CD4-positive, alpha-beta T cell treated with Interleukin-6 for 4 hours (primary cell): ENCODE results near the gene NKX2-2.

Experiments
- DNase-seq: peaks from one replicate; pipeline ENCODE4 v3.0.0-alpha.2; 2020; ENCODE audit warnings: mixed read lengths

The NKX2-2 gene

DNA sequence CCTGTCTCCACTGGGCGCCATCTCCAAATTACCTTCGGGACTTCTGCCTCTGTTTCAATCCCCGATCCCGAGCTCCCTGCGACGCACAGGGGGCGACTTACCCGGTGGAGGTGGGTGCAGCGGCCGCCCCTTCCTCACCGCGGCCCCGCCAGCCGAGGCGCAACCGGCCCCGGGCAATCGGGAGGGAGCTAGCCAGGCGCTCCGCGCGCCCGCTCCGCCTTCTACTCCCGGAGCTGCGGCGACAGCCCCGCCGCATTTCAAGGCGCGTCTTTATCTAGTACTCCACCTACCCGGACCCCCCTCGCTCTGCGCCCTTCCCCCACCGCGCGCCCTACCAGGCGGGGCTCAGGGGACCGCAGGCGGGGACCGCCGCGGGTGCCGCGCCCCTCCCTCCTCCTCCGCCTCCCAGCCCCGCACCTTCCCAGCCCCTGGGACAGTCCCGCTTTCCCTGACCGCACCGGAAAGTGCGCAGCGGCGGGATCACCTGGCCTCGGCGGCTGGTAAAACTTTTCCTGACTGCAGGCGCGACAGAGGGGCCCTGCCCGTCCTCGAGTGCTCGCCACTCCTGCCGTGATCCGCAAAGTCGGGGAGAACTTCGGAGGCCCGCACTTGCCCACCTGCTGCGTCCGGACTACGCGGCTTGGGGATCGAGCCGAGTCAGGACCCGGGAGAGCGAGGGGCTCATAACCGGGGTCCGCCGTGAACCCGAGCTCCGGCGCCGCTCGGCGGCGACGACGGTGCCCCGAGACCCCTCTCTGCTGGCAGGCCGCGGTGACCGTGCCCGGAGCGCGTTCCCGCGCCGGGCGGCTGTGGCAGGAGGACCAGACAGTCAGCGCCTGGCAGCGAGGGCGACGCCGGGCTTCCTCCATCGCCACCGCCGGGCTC, 8.0 kb upstream of the NKX2-2 start:
- DNase-seq = no peak

DNA sequence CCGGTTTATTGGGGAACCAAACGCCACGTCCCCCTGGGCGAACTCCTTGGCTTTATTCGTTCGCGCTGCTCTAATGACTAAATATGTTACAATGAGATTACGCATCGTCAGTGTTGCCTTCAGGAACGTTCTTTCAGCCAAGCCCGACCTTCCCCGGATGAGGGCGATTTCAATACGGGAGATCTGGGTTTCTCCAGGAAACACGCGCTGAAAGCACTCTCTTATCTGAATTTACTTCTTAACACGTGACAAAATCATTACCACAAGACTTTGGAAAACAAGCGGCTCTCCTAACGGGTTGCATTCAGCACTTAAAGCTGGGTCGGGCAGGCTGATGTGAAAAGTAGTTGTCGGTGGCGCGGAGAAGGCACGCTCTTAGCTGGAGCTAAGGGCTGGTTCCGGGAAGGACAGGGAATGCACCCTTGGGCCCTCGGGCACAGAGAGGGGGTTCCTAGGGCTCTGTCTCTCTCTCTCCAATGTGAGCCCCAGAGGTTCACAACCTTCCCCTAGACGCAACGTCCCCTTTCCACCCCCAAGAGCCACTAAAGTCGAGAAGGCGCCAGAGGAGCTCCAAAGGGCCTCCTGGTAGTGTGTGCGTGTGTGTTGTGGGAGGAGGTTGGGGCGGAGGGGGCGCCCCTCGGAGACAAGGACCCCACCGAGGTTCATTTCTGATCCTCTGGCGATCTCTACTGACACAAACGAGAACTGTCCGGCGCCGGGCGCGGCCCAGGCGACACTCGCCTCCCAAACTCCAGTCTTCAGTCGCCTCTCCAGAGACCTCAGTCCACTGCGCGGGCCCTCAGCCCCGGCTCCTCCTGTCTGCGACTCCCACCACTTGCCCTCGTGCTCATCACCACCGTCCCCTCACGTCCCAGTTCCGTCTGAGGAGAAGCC, 7.1 kb upstream of the NKX2-2 start:
- DNase-seq = no peak

DNA sequence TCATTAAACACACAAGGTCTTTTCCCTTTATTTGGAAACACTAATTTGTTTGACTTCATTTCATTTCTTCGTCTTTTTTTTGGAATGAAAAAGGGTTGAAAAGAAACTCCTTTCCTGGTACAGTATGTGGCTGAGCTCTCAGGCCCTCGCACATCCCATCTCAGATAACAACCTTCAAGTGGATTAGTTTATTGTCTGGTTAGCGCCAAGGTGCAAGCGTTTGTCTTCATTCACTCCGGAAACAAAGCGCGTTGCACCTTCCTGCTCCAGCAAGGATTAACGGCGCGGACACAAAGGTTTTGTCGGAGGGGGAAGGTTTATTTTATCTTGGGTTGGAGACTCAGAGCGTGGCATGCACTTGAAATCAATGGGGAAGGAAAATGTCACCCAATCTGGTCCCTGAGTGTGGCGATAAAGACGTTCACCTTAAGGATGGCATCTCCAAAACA, 5.3 kb upstream of the NKX2-2 start:
- DNase-seq = no peak

DNA sequence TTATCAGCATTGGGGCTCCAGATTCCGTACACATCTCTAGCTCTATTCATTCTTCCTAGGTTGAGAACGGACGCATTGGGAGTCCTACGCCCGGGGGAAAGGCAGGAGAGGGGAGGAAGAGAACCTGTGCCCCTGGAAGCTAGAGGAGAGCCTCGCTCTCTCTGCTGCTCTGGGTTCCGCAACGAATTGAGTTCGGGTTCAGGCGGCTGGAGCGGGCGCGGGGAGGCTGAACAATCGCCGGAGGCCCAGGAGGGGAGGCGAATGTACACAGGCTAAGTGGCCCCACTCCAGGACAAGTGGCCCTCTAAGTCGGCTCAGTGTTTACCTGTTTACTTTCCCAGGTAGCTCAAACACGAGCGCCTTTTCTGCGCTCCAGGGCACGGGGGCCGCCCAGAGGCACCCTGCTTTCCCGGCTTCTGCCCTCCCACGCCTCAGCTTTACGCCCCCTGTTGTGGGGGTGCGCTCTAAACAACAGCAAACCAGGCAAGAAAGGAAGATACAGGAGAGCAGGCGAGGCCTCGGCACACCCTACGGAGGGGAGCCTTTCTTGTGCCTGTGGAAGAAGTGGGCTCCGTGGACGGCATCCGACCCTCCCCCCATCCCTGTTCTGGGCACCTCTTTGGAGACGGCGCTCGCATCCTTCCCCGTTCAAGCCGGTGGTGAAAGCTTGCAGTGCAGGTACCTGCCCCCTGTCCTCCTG, 4.6 kb upstream of the NKX2-2 start:
- no peak for DNase-seq

DNA sequence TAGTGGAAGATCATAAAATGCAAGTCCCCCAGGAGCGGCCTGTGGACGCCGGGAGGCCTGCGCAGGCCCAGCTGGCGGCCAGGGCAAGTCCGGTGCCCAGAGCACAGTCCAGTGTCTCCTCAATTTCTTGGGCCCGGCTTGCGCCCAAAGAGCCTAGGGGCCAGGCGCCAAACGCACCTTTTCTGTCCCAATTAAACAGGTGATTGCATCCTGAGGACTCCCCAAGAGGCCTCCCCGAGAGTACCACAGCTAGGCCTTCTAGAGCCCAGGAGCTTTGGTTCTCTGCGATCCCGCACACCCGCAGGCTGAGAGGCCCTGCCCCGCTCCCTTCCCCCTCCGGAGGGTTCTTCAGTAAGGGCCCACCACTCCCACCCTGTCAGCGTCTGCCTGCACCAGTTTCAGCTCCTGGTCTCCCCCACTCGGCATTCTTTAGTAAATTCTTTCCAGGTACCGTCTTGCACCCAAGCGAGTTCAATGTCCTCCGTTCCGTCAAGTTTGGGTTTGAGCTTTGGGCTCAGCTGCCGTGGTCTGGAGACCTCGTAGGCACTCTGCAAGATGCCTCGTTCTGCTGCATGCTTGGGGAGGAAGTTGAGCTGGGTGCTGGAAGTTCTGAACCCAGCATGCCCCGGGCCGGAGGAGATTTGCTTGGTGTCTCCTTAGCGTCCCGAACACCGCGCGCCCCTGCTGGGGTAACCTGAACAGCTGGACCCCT, 3.9 kb upstream of the NKX2-2 start:
- DNase-seq = no peak

DNA sequence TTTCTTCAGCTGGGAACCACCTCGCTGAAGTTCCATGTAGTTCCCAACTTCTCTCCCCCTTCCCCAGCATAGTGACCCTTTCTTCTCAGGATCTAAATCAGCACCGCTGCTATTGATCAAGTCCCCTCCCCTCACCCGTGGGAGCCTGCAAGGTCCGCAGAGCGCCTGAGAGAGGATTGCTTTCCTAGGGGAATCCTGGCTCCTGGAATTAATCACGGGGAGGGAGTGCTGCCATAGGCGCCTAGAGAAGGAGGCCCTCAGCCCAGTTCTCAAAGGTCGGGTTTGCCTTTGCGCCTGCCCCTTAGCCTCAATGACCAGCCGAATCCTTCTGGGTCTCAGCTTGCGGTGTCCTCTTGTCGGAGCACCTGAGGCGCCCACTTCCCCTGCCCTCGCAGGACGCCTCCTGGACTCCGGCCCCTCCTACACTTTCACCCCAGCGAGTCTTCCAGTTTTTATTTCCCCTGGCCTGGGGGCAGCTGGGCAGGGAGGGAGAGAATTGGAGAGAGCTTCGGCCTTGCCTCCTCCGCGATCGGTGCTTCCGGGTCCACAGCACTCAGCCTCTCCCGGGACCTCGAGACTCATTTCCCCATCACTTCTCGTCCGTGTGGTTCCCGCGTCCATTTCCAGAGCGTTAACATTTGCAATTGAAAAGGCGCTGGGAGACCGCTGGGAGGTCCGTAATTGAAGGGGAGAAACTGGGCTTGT, 3.1 kb upstream of the NKX2-2 start:
- DNase-seq = no peak

DNA sequence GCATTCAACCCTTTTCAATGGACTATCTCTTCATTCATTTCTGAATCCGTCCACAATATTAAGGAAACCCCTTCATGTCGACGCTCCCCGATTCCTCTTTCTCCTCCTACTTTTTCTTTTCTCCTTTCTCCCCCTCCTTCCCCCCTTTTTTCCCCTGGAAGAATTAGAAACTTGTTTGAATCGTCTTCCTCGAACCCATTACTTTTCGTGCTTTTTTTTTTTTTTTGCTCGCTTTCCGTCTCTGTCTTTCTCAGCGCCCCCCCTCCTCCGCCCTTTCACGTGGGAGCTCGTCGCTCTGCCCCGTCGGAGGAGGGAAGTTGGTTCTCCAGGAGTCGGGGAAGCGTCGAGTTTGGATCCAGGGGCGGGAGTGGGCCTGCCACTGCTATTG, 2.3 kb upstream of the NKX2-2 start:
- DNase-seq = no peak

DNA sequence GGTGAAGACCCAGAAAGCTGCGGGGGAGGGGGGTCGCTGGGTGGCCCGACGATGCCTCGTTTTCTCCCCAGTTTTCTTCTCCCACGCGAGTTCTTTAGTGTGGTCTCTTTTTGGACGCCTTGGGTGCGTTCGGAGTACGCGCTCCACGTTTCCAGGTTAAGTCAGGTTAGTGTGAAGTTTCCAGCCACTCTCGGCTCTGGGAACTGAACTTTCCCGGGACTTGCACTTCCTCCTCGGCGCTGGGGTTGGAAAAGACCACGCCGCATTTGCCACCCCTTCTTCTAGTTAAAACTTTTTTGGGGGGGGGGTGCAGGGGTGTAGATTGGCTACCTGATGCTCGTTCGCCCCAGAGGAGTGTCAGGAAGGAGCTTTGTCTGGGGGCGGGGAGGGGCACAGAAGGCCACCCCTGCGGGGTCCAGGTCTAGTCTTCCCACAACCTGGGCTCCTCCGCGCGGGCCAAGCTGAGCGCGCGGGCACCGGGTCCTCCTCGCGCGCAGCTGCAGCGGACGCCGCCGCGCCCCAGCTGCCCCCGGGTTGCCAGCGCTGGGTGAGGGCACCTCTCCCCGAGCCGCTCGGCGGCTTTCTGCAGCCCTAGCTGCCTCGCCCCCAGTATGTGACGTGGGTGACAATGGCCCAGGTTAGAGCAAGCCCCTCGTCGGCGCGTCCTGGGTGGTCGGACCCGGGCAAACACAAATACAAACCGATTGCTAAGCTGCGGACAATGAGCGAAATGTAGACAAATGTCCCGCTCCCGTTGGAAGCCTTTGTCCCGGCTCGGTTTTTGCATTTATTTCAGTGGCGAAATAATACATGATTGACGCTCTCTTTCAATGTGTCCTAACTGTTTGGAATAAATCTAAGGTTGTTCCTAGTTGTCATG, 1.7 kb upstream of the NKX2-2 start:
- no peak for DNase-seq

DNA sequence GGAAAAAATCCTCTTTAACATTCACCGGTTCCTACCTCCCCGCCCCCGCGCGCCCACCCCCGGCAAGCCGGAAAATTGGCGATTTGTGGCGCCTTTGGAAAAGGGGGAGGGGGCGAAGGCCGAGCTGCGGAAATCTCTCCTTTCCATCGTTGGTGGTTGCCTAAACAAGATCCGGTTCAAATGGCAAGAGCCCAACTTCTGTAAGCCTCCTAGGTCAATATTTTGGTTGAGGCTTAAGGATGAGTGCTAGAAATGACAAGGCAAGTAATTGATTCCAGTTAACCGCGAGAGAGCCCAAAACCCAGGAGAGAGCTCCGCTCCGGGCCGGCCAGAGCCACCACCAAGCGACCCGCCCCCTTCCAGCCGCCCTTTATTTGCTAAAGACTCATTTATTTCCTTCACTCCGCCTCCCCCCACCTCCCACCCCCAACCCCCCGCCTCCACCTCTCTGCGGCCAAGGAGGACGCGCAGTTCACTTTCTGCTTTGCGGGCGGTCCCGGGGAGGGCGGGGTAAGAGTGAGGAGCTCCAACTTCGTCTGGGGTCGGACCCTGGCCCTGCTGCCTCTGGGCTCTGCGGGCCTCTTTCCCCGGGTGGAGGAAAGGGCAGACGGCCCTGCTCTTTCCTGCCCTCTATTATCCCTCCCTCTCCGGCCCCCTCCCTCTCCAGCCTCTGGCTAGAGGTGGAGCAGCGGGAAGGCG, 838 bp upstream of the NKX2-2 start:
- no peak for DNase-seq

DNA sequence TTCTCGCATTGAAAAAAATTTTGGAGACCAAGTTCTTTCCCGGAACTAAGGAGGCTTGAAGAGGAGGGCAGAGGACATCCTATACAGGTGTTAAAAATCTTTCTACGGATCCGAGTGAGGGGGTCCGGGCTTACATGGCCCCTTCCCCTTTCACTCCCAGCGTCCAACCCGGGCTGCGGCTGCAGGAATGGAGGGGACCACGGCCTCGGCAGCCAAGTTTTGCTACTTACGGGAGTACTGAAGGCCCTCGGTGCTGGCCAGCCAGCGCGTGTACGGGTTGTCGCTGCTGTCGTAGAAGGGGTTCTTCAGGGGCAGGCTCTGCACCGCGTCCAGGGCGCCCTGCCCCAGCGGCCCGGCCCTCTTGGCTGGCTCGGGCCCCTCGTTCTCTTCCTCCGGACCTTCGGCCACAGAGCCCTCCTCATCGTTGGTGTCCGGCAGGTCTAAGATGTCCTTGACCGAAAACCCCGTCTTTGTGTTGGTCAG, 642 bp downstream of the NKX2-2 start:
- DNase-seq = no peak

DNA sequence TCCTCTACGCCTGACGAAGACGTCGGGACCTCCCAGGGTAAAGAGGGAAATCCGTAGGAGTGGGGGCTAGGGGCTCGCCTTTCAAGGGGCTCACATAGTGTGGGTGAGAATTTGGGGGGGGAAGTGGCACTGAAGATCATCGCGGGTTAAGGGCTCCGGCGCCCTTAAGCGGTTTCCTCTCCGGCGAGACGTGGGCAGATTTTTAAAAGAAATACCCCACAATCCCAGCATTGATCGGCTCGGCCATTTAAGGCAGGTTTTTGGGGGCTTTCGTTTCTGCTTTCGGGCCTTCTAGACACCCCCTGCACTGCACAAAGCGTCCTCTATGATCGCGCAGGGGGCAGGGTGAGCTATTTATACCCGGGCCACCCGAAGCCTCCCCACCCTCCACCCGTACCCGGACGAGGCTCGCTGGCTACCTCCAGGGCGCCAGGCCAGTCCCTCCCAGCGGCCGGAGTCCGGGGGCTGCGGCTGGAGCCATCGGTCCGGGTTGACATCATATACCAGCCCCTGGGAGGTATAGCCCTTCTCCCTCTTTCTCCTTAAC, 1.2 kb downstream of the NKX2-2 start:
- no peak for DNase-seq

DNA sequence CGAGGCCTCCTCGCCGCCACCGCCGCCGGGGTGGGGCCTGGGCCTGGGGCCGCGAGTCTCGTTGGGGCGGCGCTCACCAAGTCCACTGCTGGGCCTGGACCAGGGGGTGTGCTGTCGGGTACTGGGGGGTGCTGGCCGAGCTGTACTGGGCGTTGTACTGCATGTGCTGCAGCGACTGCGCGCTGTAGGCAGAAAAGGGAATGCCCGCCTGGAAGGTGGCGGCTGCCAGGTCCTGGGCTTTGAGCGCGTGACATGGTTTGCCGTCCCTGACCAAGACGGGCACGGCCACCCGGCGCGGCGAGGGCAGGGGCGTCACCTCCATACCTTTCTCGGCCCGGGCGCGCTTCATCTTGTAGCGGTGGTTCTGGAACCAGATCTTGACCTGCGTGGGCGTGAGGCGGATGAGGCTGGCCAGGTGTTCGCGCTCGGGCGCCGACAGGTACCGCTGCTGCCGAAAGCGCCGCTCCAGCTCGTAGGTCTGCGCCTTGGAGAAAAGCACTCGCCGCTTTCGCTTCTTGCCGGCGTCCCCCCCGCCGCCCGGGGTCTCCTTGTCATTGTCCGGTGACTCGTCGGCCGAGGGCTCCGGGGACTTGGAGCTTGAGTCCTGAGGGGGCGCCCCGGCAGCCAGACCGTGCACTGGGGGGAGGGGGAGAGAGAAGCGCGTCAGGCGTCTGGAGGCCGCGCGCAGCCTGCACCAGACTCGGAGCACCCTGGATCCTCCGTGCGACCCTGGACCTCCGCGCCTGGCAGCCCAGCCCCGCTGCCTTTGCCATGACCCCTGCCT, 1.8 kb downstream of the NKX2-2 start:
- no peak for DNase-seq

DNA sequence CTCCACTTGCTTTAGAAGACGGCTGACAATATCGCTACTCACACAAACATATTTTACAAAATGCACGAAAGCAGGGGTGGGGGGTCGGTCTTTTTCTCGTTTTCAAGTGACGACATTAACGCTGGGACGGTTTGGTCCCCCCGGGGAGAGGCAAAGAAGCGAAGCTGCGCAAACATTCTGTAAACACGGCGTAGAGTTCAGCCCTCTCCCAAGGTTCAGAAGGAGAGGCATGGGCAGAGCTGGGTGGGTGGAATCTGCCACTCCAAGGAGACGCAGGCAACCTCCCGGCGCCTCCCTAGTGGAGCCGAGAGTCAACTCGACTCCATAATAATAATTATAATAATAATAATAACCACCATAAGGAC, 2.4 kb downstream of the NKX2-2 start:
- no peak for DNase-seq

DNA sequence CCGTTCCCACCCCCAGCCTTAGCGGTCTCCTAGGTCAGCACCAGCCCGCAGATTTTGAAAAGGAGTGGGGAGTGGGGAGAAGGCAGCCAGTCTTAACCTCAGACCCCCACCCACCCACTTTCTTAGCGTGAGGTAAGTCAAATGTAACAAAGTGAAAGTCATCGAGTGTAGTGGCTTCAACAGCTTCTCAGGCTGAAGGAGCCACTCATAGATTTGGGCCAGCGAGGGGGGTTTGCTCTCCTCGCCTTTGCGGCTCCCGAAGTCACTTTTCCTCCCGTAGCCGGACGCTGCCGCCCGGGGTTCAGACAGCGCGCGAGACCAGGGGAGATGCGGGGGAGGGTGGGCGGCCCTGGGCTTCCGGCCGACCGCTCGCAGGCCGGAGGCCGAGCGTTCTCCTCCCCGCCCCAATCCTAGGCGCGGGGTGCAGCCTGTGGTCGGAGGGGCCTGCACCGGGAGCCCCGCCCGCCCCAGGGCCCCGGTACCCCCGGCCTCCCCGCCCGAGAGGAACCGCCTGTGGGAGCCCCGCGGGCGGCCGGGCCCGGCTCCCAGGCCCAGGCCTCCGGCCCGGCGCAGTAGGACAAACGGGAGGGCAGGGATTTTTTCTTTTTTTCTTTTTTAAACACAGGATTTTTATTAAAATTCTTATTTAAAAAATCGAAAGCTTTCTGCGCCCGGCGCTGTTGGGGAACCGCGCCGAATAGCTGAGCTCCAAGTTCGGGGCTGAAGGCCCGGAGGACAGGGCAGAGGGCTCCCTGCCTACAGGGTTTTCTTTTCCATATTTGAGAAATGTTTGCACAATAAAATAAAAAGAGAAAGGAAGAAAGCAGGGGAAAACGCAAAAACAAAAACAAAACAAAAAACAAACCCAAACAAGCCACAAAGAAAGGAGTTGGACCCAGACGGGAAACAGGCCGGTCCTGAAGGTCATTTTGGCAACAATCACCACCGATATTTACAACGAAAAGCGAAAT, 3.2 kb downstream of the NKX2-2 start:
- no peak for DNase-seq

DNA sequence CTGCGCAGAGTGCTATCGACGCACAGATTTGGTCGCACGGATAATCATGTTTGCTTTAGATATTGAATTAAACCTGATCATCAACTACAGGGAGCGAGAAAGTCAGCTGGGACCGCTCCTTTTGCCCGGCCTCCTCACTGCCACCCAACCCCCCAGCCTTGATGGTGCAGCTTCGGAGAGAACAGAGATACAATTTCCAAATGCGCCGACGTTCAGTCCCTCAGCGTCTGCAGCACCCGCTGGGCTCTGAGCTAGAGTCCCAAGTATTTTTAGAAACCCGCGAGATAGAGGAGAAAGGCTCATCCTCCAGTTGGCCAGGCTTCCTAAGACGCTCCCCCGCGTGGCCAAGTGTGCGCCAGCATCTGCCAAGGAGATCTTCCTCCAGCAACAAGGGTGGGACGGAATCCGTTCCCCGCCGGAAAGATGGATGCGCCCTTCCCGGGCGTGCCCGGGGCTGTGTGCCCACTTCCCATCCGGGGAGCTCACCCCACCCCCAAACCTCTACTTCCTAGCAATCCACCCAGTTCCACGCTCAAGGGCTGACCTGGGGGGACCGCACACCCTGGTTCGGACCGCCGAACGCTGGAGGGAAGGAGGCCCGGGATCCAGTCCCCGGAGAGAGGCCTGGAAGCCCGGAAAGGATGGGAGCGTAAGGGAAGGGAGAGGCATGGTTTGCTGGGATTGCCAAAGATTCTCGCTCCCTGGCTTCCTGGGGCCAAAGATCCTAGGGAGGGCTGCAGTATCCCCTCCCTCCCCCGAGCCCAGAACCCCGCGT, 4.1 kb downstream of the NKX2-2 start:
- no peak for DNase-seq

DNA sequence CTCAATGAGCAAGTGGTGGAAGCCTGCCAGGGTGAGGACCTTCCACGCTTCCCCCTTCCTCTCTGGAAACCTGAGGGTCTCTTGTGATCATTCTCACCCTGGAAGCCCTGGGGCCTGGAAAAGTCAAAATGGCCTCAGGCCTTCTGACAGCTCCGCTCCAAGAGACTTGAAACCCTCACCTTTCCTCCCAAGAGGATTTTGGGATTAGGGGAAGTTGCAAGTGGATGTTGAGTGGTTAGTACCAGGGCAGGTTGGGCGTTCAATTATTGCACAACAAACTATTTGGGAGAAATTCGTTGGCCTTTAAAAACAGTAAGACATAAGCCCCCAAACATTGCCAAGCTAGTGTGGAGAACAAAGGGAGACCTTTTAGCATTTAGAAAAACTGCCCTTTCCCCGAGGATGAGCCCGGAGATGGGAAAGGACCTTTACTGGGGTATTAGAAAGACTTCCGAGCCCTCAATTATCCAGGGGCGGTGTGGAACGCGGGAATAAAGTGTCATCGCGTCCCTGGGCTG, 4.7 kb downstream of the NKX2-2 start:
- no peak for DNase-seq
